GM12878 (cell line): Measurements from ENCODE around the gene MUC5B. TPM values are rescaled to one million over a fixed set of nuclear protein-coding genes. Genes with fewer than 3 reads are reported as not detected.

Source experiments
- ATAC-seq: fragments of 200-7000 bp; cut with Tn5 transposase; 3 replicates; pipeline ENCODE4 v1.9.1; 2020; ENCODE audit warnings: mild to moderate bottlenecking, moderate library complexity
- BruUV-seq: library from RNA; stranded (reverse); fragments of 400-500 nt; replicated peaks from 2 replicates; lab custom pipeline; 2021; lab: Mats Ljungman, UMichigan
- CTCF ChIA-PET: fragments of 300-600 bp; sonication (Branson Sonifier 250); formaldehyde crosslinking; extraction: SDS; loops from one replicate; lab custom pipeline; 2021; ENCODE audit warnings: inconsistent platforms; lab: Yijun Ruan, JAX
- POLR2A ChIA-PET: fragments of 350-600 bp; formaldehyde crosslinking; extraction: SDS; loops from one replicate; lab custom pipeline; 2021; ENCODE audit warnings: inconsistent platforms; lab: Charles Lee
- RAD21 ChIA-PET: fragments of 300-600 bp; sonication (Branson Sonifier 250); formaldehyde crosslinking; loops from one replicate; lab custom pipeline; 2023; ENCODE audit warnings: antibody characterized with exemption; ENCODE audit not compliant: unreplicated experiment; lab: Charles Lee
- SMC1A ChIA-PET: fragments of 300-600 bp; sonication (Branson Sonifier 250); formaldehyde crosslinking; loops from one replicate; lab custom pipeline; 2023; ENCODE audit not compliant: unreplicated experiment, uncharacterized antibody; lab: Charles Lee
- DNase-seq: peaks from one replicate; pipeline ENCODE4 v3.0.0-alpha.2; 2011; ENCODE audit warnings: low read depth, low spot score
- FAIRE-seq: peaks from 3 replicates; lab custom pipeline; 2011; peaks lifted over from hg19 to GRCh38; lab: Jason Lieb, UNC
- H2AFZ ChIP-seq: 2 replicates; pipeline ENCODE4 v1.6.0; 2011; ENCODE audit warnings: low read depth, low read length, control low read depth; ENCODE audit not compliant: control insufficient read depth
- H3K27ac ChIP-seq: 2 replicates; pipeline ENCODE4 v1.5.1; 2011; ENCODE audit warnings: control low read depth; ENCODE audit not compliant: control insufficient read depth, insufficient read depth
- H3K27me3 ChIP-seq, 2 experiments: replicated peaks in 1 of 2; 2 replicates each; pipeline versions ENCODE4 v1.6.0 to v1.6.1; 2011; ENCODE audit warnings: low read length in 1 of 2; ENCODE audit not compliant: control insufficient read depth in 2 of 2, insufficient read depth in 2 of 2
- H3K36me3 ChIP-seq, 2 experiments: 2 replicates each; pipeline ENCODE4 v1.5.1; 2011; ENCODE audit warnings: low read length in 1 of 2; ENCODE audit not compliant: control insufficient read depth in 2 of 2, insufficient read depth in 2 of 2
- H3K4me1 ChIP-seq: 2 replicates; pipeline ENCODE4 v1.6.1; 2011; ENCODE audit warnings: mild to moderate bottlenecking, low read length, moderate library complexity, mixed read lengths; ENCODE audit not compliant: control insufficient read depth, insufficient read depth
- H3K4me2 ChIP-seq: 2 replicates; pipeline ENCODE4 v1.6.0; 2011; ENCODE audit warnings: control low read depth; ENCODE audit not compliant: control insufficient read depth, insufficient read depth
- H3K4me3 ChIP-seq: fragments of 200-600 bp; sonication (generic); 2 replicates; pipeline ENCODE4 v1.5.1; 2016
- H3K79me2 ChIP-seq: 2 replicates; pipeline ENCODE4 v1.6.0; 2011; ENCODE audit warnings: low read length; ENCODE audit not compliant: control insufficient read depth, insufficient read depth
- H3K9ac ChIP-seq: 2 replicates; pipeline ENCODE4 v1.8.0; 2011; ENCODE audit warnings: low read length, control low read depth, mixed read lengths; ENCODE audit not compliant: control insufficient read depth, insufficient read depth
- H3K9me3 ChIP-seq: replicated peaks from 3 replicates; pipeline ENCODE4 v1.5.1; 2011; ENCODE audit warnings: mild to moderate bottlenecking, low read length; ENCODE audit not compliant: control insufficient read depth, insufficient read depth
- H4K20me1 ChIP-seq: 2 replicates; pipeline ENCODE4 v1.6.0; 2011; ENCODE audit not compliant: control insufficient read depth, insufficient read depth
- ATF3 ChIP-seq: IDR thresholded peaks from 2 replicates; pipeline ENCODE4 v1.6.1; 2011; ENCODE audit warnings: low read depth, mild to moderate bottlenecking, low read length, moderate library complexity, borderline replicate concordance; ENCODE audit errors: extremely low read depth
- CBX3 ChIP-seq: fragments of 200-600 bp; sonication (generic); IDR thresholded peaks from 2 replicates; pipeline ENCODE4 v1.6.1; 2016; ENCODE audit warnings: low read depth, borderline replicate concordance
- E4F1 ChIP-seq: fragments of 450-650 bp; IDR thresholded peaks from 2 replicates; pipeline ENCODE4 v1.6.1; 2018; ENCODE audit warnings: borderline replicate concordance, mild to moderate bottlenecking; ENCODE audit not compliant: partially characterized antibody
- EED ChIP-seq: sonication (generic); IDR thresholded peaks from 2 replicates; pipeline ENCODE4 v1.6.1; 2016; ENCODE audit warnings: antibody characterized with exemption, low read depth
- GATAD2B ChIP-seq: fragments of 450-650 bp; conservative IDR thresholded peaks from 2 replicates; pipeline ENCODE4 v1.6.1; 2017; ENCODE audit warnings: low read depth, mild to moderate bottlenecking, moderate library complexity
- HSF1 ChIP-seq: fragments of 150-350 bp; IDR thresholded peaks from 2 replicates; pipeline ENCODE4 v1.6.1; 2014; ENCODE audit warnings: mild to moderate bottlenecking, low read depth, low read length
- NR2F1 ChIP-seq: fragments of 450-650 bp; conservative IDR thresholded peaks from 2 replicates; pipeline ENCODE4 v1.6.1; 2017; ENCODE audit warnings: mild to moderate bottlenecking
- NRF1 ChIP-seq: conservative IDR thresholded peaks from 2 replicates; pipeline ENCODE4 v1.6.1; 2011; ENCODE audit warnings: mild to moderate bottlenecking, low read depth, low read length, improper control_type of control experiment
- POLR2AphosphoS2 ChIP-seq: IDR thresholded peaks from 2 replicates; pipeline ENCODE4 v1.6.1; 2011; ENCODE audit warnings: low read depth, mild to moderate bottlenecking, low read length, improper control_type of control experiment, moderate library complexity
- POU2F2 ChIP-seq: IDR thresholded peaks from 3 replicates; pipeline ENCODE4 v1.6.1; 2011; ENCODE audit warnings: low read depth, mild to moderate bottlenecking, low read length, borderline replicate concordance
- RUNX3 ChIP-seq: IDR thresholded peaks from 2 replicates; pipeline ENCODE4 v1.6.1; 2012; ENCODE audit warnings: low read length, inconsistent platforms
- SIN3A ChIP-seq: IDR thresholded peaks from 2 replicates; pipeline ENCODE4 v1.6.1; 2012; ENCODE audit warnings: low read depth, low read length, improper control_type of control experiment
- TCF3 ChIP-seq: IDR thresholded peaks from 2 replicates; pipeline ENCODE4 v1.6.1; 2012; ENCODE audit warnings: low read depth, mild to moderate bottlenecking, low read length, borderline replicate concordance; ENCODE audit not compliant: insufficient read depth
- ZBTB33 ChIP-seq: fragments of 450-650 bp; IDR thresholded peaks from 2 replicates; pipeline ENCODE4 v1.6.1; 2017; ENCODE audit warnings: mild to moderate bottlenecking
- ZBTB4 ChIP-seq: fragments of 450-650 bp; formaldehyde crosslinking; IDR thresholded peaks from 2 replicates; pipeline ENCODE4 v1.4.0; 2022; ENCODE audit warnings: mild to moderate bottlenecking, moderate library complexity
- ZSCAN29 ChIP-seq: fragments of 450-650 bp; IDR thresholded peaks from 2 replicates; pipeline ENCODE4 v1.6.1; 2017; ENCODE audit warnings: mild to moderate bottlenecking, moderate library complexity
- WGBS: methylation state at CpG from one replicate; pipeline ENCODE4 v1.1.6; 2016; ENCODE audit warnings: low lambda C conversion rate; ENCODE audit not compliant: insufficient replicate concordance, insufficient coverage; ENCODE audit errors: missing lambda C conversion rate; 5-methylcytosine and 5-hydroxymethylcytosine counted together
- in situ Hi-C: fragments of 300-500 bp; cut with MboI; formaldehyde crosslinking; loops from 9 replicates; pipeline ENCODE4 v1.14.3; 2018; ENCODE audit warnings: mixed read lengths
- intact Hi-C: fragments of 100-400 bp; cut with micrococcal nuclease; formaldehyde crosslinking; loops from one replicate; pipeline ENCODE4 v1.14.2; 2022; ENCODE audit not compliant: unreplicated experiment
- polyA plus RNA-seq, 11 experiments: library from polyadenylated mRNA; depleted of rRNA in 4 of 11; unstranded in 6 of 11; stranded (reverse) in 5 of 11; fragments of >200 nt; fragmentation: Nextera tagmentation in 4 of 11; fragmentation: Illumina TruSeq in 1 of 11; extraction: Ambion mirVana in 4 of 11; extraction: Trizol in 1 of 11; gene quantifications; 1 replicate in 1 of 11; 2 replicates in 10 of 11; pipeline versions ENCODE4 v1.2.1 to v1.2.3, GENCODE V29; 2011 to 2016; ENCODE audit warnings: inconsistent platforms in 2 of 11, missing spikeins in 2 of 11, low read depth in 1 of 11
- total RNA-seq, 4 experiments: library from RNA; depleted of rRNA in 3 of 4; stranded (reverse); fragments of >200 nt in 3 of 4; fragmentation: Illumina TruSeq in 1 of 4; extraction: Trizol in 1 of 4; gene quantifications; 2 replicates each; pipeline versions ENCODE4 v1.2.1 to v1.2.3, GENCODE V29; 2013 to 2021

Gene MUC5B
- total and polyA plus RNA-seq, 10 of the 15 experiments (the other 5 are each of a cell fraction or from before 2014, with no cell fraction given): 1.5 TPM; not detected in 9

GRCh38 chr11:1255151-1255550, 32.3 kb downstream of the MUC5B start:
- no peaks in the 10 kb centered on the region for H3K4me1 ChIP-seq
- ATAC-seq (no peak), DNase-seq (no peak), FAIRE-seq (no peak)
- no peak overlapping the region for H3K4me2 ChIP-seq
- no peak overlapping the region for H3K27ac ChIP-seq
- H3K9ac ChIP-seq: no peak overlapping the region
- ChIA-PET CTCF (no interaction called here), POLR2A (no interaction called here), SMC1A (no interaction called here), RAD21 (no interaction called here)
- in situ Hi-C loops: no loop called here
- no peaks in the 10 kb centered on the region for H4K20me1 ChIP-seq
- WGBS: 74% methylated on average over 24 of the region's 24 CpGs
- H3K36me3 ChIP-seq: no peaks in the 10 kb centered on the region
- intact Hi-C loops: no loop called here
- no peaks in the 10 kb centered on the region for H3K79me2 ChIP-seq
- no peaks in the 10 kb centered on the region for H3K27me3 ChIP-seq
- peaks cover 1% of the 10 kb centered on the region; the same call in 2 of the 3 replicates for H3K9me3 ChIP-seq
- no peak overlapping the region for H2AFZ ChIP-seq
- no TSS peak for BruUV-seq
- H3K4me3 ChIP-seq: no peak overlapping the region
- TF ChIP-seq TCF3: no peak
- no peak for TF ChIP-seq ATF3
- no peak for TF ChIP-seq HSF1
- no peak for TF ChIP-seq E4F1
- TF ChIP-seq EED: no peak
- no peak for TF ChIP-seq GATAD2B
- no peak for TF ChIP-seq POU2F2
- TF ChIP-seq RUNX3: no peak
- TF ChIP-seq ZBTB4 (CRISPR knock-in tag): no peak
- TF ChIP-seq NRF1: no peak
- TF ChIP-seq CBX3: no peak
- no peak for TF ChIP-seq SIN3A
- no peak for TF ChIP-seq ZBTB33
- no peak for TF ChIP-seq POLR2AphosphoS2
- TF ChIP-seq NR2F1: no peak
- no peak for TF ChIP-seq ZSCAN29
